Posterior cingulate gyrus (tissue), 11 donors: ENCODE measurements around the gene UGDH.
A peak's percentile ranks its signal among the peaks of the same experiment; 100 is the strongest.
"Not testable (repeated sequence)": the region's sequence is repeated elsewhere in the genome, so short reads cannot be mapped to it uniquely, and the experiment has no call there.

ENCODE experiments used
- DNase-seq, 10 donors: peaks; one replicate each; pipeline versions ENCODE4 v3.0.0 to v3.0.0-alpha.2; 2020 to 2021; ENCODE audit warnings: mixed read lengths in 3 of 10
- intact Hi-C: fragments of 100-400 bp; cut with DNase I; formaldehyde crosslinking; loops from one replicate; pipeline ENCODE4 v1.15.1; 2023

UGDH gene

DNA sequence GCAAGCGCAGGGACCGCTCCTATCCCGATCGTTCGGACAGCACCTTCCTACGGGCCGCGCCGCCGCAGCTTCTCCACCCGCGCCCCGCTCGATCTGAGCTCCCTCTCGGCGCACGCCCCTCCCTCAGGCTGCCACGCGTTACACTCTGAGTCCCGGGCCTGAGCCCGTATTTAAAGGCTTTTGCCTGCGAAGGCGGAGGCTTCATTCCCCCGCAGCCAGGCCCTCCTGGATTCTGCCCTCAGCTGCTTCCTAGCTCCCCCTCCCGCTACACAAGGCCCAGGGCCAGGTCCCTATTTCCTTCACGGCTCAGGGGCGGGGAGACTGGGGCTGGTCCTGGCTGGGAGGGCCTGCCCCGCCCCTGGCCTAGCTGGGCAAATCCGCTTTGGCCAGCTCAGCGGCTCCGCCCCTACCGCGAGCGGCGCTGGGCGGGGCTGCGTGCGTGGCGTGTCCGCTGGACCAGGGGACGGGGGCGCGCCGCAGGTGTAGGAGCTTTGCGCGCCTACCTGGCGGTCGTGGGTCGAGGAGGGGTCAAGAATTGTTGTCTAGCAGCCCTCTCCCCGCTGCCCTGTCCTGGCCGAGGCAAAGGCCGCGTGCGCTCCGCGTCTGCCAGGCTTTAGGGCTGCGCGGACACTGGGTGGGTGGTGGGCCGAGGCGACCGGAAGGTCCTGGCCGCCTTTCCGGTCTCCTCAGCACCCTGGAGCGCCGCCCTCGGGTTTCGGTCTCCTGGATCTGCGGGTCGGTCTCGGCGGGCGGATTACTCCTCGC, at the start of gene UGDH:
Gene UGDH (minus strand): TSS at position 144 of the 765 bp plus-strand sequence. CDS start 5,927 bp downstream, outside the sequence.
- peak; percentile 91 to 100 (median 97) for DNase-seq
- intact Hi-C loops, result loop anchor here (1.0 to 5.0 kb wide), 5 partner anchors 55 to 530 kb away; partner anchors contain the start of genes N4BP2, PDS5A and UBE2K

DNA sequence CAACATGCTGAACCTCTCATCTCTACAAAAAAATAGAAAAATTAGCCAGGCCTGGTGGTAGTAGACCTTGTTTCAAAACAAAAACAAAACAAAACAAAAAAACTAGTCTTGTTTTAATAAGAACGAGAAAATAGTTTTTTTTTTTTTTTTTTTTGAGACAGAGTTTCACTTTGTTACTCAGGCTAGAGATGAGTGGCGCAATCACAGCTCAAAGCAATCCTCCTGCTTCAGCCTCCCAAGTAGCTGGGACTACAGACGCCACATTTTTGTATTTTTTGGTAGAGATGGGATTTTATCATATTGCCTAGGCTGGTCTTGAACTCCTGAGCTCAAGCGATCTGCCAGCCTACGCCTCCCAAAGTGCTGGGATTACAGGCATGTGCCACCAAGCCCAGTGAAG, 47.7 kb upstream of the UGDH start:
- DNase-seq, result no peak
- intact Hi-C loops, result no loop called here

DNA sequence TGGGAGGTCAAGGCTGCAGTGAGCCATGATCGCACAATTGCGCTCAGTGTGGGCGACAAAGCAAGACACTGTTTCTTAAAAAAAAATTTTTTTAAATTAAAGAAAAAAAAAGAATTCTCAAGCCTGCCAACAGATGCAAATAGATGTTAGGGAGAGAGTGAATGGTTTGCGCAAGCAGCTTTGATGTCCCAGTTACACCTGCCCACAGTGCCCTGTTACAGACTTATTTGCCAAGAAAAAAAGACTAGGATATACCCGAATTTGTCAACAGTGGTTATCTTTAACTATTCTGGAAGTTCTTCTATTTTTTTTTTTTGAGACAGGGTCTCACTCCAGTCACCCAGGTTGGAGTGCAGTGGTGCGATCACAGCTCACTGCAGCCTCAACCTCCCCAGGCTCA, 44.3 kb upstream of the UGDH start:
- intact Hi-C loops, result no loop called here
- DNase-seq, result peak in 1 of 10 donors; percentile 7

DNA sequence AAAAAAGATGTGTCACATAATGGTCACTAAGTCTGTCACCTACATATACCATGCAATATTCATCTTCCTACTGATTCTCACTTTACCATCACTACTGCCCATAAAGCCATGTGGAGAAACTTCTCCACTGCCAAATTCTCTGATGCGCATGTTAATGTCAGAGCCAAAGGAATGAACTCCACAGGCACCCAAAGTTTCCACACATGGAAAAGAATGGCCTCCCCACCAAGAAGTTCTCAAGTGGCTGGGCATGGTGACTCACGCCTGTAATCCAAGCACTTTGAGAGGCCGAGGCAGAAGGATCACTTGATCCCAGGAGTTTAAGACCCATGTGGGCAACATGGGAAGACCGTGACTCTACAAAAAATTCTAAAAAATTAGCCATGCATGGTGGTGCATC, 43.8 kb upstream of the UGDH start:
- no peak for DNase-seq
- intact Hi-C loops, result no loop called here

DNA sequence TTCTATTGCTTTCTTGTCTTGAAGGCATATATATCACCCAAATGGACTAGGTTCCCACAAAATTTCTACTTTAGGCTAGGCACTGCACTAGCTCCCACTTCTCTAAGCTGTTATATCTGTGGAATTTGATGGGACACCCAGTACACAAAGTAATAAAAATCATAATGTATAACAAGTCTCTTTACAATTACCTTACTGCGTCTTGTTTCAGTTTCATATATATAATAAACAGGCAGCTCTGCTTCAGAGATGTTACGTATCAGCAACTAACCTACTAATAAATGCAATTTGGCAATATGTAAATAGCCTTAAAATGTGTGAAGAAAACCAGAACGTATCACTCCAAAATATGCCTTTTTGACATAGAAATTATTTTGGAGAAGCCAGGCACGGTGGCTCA, 42.0 kb upstream of the UGDH start:
- intact Hi-C loops, result no loop called here
- no peak for DNase-seq

DNA sequence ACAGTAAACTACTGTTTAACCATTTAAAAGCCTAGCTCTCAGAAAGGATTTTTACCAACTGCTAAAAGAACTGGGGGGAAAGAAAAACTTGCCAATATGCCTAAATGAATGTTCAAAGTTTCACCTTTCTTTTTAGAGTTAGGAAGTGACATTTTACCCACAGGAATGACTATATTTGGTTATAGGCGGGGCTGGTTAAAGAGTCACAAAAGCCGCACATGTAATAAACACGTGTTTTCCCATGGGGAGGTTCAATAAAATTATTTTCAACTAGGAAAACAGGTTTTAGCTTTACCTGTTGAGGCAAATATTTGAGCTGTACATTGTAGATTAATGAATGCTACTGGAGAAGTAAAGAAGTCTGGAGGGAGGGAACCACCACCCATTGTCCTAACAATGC, 41.6 kb upstream of the UGDH start:
- intact Hi-C loops, result no loop called here
- DNase-seq, result no peak

DNA sequence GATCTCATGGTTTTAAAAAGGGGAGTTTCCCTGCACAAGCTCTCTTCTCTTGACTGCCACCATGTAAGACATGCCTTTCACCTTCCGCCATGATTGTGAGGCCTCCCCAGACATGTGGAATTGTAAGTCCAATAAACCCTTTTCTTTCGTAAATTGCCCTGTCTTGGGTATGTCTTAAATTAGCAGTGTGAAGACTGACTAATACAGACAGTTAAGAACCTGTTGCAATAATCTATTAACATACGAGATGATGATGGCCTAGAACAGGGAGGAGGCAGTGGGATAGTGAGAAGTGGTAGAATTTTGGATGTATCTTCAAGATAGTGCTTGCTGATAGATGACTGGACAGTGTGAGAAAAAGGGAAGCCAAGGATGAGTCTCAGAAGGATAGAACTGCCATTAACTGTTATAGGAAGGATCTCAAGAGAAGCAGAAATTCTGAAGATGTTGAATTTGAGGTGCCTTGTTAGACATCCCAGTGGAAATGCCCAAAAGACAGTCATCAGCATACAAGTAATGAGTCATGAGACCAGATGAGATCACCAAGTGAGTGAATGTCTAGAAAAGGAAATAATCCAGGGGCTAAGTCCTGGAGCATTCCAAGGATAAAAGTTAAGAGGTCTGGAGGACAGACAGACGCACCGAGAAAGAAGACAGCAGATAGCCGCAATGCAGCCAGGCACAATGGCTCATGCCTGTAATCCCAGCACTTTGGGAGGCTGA, 38.8 kb upstream of the UGDH start:
- DNase-seq, result no peak
- intact Hi-C loops, result no loop called here

DNA sequence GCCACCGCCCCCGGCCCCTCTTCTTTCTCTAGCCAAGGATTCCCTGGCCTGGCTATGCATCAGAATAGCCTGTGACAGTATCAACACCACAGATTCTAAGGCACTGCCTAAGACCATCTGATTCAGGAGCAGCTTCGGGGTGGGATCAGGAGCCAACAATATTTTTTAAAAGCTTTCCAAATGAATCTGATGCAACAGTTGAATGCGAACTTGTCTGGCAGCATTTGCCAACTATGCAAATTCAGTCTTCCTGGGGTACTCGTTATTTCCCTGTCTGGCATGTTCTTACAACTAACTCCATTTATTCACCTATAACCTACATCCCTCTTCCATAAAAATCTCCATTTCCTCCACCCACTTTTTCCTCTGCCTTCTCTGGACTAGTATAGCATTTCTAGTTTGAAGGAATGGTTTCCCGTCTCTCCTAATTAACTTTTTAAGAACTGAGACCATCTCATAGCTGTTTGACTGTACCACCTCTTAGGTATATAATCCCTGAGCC, 36.2 kb upstream of the UGDH start:
- no peak for DNase-seq
- intact Hi-C loops, result no loop called here

DNA sequence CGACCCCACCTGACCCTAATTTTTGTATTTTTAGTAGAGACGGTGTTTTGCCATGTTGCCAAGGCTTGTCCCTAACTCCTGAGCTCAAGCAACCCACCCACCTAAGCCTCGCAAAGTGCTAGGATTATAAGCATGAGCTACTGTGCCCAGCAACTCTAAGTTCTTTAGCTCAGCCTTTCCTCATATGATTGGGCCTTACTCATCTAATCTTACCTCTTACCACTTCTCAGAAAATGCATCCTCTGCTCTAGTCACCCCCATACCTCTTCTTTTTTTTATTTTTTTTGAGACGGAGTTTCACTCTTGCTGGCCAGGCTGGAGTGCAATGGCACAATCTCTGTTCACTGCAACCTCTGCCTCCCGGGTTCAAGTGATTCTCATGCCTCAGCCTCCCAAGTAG, 35.6 kb upstream of the UGDH start:
- no peak for DNase-seq
- intact Hi-C loops, result no loop called here

DNA sequence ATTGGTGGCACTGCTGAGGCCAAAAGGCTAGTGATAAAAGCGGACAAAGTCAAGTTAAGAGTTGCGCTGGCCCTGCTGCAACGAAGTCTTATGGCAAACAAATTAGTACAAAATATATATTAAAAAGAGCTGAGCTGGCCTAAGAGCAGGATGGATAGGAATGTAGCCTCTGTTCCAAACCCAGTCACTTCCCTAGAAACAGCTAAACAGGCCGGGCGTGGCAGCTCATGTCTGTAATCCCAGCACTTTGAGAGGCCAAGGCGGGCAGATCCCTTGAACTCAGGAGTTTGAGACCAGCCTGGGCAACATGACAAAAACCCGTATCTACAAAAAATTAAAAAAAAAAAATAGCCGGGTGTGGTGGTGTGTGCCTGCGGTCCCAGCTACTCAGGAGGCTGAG, 32.4 kb upstream of the UGDH start:
- intact Hi-C loops, result no loop called here
- no peak for DNase-seq

DNA sequence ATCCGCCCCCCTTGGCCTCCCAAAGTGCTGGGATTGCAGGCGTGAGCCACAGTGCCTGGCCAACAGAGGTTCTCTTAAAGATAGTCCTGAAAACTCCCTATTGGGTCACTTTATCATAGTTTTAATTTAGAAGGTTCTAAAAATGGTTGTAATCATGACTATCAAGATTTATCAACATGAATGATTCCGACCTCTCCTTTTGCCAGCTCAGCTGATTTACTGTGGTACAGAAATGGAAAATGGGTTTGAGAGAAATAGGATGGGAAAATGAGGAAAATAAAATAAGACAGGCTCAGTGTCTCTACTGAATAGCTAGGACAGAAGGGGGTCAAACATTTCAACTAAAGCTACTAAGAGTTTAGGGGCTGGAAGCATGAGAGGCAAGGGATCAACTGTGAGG, 28.2 kb upstream of the UGDH start:
- intact Hi-C loops, result no loop called here
- peak in 1 of 10 donors; percentile 53 for DNase-seq

DNA sequence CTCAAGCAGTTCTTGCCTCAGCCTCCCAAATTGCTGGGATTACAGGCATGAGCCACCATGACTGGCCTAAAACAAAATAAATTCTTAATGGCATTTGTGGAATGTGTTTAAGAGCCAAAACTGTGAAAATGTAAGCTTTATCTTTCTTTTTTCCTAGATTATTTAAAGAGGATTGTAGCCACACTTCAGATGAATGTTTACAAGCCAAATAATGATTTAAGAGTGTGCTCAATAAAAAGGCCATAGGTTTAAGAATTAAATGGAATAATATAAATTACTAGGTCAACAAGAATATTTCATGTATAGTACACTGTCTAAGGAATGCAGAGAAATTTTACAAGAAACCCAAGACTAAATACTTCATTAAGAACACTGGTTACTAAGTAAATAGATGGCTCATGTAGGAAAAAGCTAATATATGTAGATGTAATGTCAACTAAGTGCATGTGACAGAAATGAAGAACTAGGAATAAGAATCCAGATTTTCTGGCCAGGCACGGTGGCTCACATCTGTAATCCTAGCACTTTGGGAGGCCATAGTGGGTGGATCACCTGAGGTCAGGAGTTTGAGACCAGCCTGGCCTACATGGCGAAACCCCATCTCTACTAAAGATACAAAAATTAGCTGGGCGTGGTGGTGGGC, 21.3 kb upstream of the UGDH start:
- intact Hi-C loops, result no loop called here

DNA sequence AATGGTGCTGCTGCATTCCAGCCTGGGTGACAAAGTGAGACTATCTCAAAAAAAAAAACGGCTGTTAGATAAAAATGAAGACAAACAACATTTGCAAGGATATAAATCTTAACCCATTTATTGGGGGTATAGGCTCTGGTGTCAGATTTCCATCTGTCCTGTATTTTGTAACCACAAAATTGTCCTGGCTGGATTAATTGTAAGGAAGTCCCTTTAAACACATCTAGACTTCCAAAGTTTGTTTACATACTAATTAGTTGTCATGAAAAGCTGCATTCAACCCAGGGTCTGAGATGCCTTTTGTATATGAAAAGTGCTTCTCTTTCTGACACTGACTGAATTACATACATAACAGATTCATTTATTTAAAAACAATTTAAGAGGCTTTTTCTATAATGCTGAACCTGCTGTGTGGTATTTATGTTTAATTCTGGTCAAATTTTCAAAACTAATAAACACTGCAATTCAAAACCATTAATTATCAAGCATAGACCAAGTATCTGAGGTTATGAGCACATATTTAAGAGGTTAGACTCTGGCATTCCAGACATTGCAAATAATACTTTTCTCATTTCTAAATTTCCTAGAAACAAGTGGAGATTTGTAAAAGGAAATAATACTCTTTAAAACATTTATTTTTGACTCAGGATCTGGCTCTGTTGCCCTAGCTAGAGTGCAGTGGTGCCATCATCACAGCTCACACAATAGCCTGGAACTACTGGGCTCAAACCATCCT, 17.5 kb upstream of the UGDH start:
- intact Hi-C loops, result no loop called here
- DNase-seq, result no peak

More for the DNA sequence above, 21.3 kb upstream of the UGDH start:
- DNase-seq, result no peak

DNA sequence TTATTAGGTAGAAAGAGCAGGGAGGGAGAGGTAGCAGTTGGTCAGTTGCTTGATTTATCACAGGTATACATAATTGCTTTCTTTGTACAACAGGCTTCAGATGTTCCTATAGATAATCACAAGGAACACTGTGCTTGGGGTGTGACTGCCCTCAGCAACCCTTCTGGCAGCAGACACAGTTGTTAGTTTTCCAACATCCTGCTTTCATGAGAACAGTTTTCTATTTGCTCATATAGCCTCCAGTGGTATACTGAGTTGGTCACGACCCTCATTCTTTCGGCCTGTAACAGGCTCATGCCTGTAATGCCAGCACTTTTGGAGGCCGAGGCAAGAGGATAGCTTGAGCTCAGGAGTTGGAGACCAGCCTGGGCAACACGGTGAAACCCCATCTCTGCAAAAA, 16.8 kb upstream of the UGDH start:
- intact Hi-C loops, DNase-seq: not testable (repeated sequence)

DNA sequence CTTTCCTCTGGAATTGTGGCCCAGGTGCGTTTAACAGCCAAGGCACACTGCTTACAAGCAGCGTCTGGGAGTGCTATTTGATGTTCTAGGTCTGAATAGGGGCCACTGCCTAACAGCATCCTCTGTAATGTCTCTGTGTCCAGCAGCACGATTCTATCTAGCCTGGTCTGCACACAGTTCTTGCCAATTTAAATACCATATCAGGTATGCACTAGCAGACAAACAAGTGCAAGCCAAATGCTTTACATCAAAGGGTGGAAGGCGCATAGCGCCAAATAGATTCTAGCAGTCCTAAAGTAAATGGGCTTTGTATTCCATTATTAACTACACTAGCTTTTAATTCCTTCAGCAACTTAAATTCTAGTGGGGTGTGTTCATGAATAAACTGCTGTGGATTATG, 15.8 kb upstream of the UGDH start:
- intact Hi-C loops, result no loop called here
- DNase-seq, result no peak

DNA sequence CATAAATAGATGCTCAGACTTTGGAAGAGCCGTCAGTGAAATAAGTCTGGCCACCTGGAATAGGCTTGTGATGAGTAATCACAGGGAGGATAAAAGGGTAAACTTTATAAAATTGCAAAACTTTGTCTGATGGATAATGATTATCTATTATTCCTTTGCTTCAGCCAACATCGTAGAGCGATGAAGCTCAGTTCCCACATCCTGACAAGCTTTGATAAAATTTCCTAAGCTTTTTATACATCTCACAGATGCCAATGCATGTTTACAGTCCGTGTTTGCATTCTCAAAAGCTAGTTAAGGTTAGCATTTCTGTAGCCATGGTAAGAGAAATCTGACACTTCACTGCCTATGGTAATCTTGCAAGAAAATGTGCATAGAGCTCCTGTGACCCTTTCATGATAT, 15.4 kb upstream of the UGDH start:
- DNase-seq, result no peak
- intact Hi-C loops, result no loop called here

DNA sequence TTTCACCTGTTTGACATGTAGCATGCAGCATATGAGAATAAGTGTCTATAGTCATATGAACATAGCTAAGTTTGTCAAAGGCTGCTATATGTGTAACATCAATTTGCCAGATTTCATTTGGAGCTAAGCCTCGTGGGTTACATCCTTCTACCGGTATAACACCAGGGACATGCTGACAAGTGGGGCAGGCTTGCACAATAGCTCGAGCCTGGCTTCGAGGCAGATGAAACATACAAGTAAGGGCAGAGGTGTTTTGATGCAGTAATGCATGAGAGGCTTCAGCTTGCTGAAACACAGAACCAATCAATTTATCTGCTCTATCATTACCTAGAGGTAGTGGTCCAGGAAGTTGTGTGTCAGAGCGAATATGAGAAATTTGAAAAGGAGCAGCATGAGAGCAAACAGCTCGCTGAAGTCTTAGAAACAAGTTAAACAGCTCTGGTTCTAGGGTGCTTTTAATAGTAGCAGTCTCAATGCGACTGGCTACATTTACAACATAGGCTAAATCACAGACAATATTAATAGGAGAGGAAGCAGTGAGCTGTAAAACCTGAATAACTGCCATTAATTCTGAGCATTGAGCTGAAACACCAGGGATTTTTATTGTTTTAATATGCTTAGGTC, 14.9 kb upstream of the UGDH start:
- intact Hi-C loops, result no loop called here

DNA sequence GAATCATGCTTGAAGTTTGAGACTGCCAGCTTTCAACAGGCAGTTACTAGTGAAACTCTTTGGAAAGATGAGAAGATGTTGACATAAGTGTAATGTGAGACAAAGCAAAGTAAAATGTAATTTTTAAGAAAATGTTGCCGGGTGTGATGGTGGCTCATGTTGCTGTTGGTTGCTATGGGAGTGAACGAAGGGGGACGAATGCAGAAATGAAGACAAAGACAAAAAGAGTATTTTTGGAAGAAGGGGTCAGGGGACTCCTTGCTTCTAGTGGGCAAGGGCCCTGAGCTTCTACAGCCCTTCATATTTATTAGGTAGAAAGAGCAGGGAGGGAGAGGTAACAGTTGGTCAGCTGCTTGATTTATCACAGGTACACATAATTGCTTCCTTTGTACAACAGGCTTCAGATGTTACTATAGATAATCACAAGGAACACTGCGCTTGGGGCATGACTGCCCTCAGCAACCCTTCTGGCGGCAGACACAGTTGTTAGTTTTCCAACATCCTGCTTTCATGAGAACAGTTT, 11.9 kb upstream of the UGDH start:
- intact Hi-C loops, result no loop called here
- no peak for DNase-seq

More for the DNA sequence above, 14.9 kb upstream of the UGDH start:
- no peak for DNase-seq

DNA sequence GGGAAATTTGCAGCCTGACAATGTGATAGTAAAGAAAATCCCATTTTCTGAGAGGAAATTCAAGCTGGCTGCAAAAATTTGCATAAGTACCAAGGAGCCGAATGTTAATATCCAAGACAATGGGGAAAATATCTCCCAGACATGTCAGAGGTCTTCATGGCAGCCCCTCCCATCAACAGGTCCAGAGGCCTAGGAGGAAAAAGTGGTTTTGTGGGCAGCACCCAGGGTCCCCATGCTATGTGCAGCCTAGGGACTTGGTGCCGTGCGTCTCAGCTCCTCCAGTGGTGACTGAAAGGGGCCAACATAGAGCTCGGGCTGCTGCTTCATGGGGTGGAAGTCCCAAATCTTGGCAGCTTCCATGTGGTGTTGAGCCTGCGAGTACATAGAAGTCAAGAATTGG, 6.3 kb upstream of the UGDH start:
- peak in 1 of 10 donors; percentile 40 for DNase-seq
- intact Hi-C loops, result no loop called here

DNA sequence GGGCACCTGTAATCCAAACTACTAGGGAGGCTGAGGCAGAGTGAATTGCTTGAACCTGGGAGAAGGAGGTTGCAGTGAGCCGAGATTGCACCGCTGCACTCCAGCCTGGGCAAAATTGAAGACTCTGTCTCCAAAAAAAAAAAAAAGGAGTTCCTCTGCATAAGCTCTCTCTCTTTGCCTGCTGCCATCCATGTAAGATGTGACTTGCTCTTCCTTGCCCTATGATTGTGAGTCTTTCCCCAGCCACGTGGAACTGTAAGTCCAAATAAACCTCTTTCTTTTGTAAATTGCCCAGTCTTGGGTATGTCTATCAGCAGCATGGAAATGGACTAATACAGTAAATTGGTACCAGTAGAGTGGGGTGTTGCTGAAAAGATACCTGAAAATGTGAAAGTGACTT, 5.0 kb upstream of the UGDH start:
- intact Hi-C loops, DNase-seq: not testable (repeated sequence)
